Chondrocyte (in vitro differentiated cells): ENCODE results near the gene FXYD6. TPM values are rescaled to one million over a fixed set of nuclear protein-coding genes. Genes with fewer than 3 reads are reported as not detected.
A peak's percentile ranks its signal among the peaks of the same experiment; 100 is the strongest.

Experiments used
- DNase-seq: peaks from one replicate; pipeline ENCODE4 v3.0.0; 2021; ENCODE audit warnings: mixed read lengths, low spot score
- H3K27ac Mint-ChIP-seq: one replicate; pipeline ENCODE4 v1.8.0; 2021; ENCODE audit warnings: mild to moderate bottlenecking, moderate library complexity, mixed read lengths; ENCODE audit not compliant: unreplicated experiment
- H3K27me3 Mint-ChIP-seq: 2 replicates; pipeline ENCODE4 v1.8.0; 2021; ENCODE audit warnings: low read depth, mixed read lengths
- H3K36me3 Mint-ChIP-seq: 2 replicates; pipeline ENCODE4 v1.8.0; 2021; ENCODE audit warnings: low read depth, mixed read lengths
- H3K4me1 Mint-ChIP-seq: 2 replicates; pipeline ENCODE4 v1.8.0; 2021; ENCODE audit warnings: low read depth, mild to moderate bottlenecking, mixed read lengths
- H3K4me3 Mint-ChIP-seq: one replicate; pipeline ENCODE4 v1.8.0; 2021; ENCODE audit warnings: mild to moderate bottlenecking, moderate library complexity, mixed read lengths; ENCODE audit not compliant: unreplicated experiment
- H3K9me3 Mint-ChIP-seq: 2 replicates; pipeline ENCODE4 v1.8.0; 2021; ENCODE audit warnings: low read depth, mixed read lengths
- total RNA-seq: library from RNA; stranded (reverse); gene quantifications from 3 replicates; pipeline ENCODE4 v1.2.1, GENCODE V29; 2021
- TF ChIP-seq, protein P1 (sequence below): fragments of 200-600 bp; sonication (generic); IDR thresholded peaks from 2 replicates; pipeline ENCODE4 v1.5.0; 2021; ENCODE audit warnings: antibody characterized with exemption, mild to moderate bottlenecking, moderate library complexity

FXYD6 gene
- total RNA-seq, 1 donor from 2014 or later: 2.8 TPM

GRCh38 chr11:117878939-117879475 is 2.5 kb upstream of the FXYD6 start:
- Mint-ChIP-seq H3K4me3 (no peak overlapping the region), H3K9me3 (no peaks in the 10 kb centered on the region), H3K4me1 (peaks cover 18% of the 10 kb centered on the region), H3K36me3 (no peaks in the 10 kb centered on the region), H3K27ac (no peak overlapping the region), H3K27me3 (peaks cover 53% of the 10 kb centered on the region)
- DNase-seq: no peak
- TF ChIP-seq, protein P1, sequence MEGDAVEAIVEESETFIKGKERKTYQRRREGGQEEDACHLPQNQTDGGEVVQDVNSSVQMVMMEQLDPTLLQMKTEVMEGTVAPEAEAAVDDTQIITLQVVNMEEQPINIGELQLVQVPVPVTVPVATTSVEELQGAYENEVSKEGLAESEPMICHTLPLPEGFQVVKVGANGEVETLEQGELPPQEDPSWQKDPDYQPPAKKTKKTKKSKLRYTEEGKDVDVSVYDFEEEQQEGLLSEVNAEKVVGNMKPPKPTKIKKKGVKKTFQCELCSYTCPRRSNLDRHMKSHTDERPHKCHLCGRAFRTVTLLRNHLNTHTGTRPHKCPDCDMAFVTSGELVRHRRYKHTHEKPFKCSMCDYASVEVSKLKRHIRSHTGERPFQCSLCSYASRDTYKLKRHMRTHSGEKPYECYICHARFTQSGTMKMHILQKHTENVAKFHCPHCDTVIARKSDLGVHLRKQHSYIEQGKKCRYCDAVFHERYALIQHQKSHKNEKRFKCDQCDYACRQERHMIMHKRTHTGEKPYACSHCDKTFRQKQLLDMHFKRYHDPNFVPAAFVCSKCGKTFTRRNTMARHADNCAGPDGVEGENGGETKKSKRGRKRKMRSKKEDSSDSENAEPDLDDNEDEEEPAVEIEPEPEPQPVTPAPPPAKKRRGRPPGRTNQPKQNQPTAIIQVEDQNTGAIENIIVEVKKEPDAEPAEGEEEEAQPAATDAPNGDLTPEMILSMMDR: no peak

DNA sequence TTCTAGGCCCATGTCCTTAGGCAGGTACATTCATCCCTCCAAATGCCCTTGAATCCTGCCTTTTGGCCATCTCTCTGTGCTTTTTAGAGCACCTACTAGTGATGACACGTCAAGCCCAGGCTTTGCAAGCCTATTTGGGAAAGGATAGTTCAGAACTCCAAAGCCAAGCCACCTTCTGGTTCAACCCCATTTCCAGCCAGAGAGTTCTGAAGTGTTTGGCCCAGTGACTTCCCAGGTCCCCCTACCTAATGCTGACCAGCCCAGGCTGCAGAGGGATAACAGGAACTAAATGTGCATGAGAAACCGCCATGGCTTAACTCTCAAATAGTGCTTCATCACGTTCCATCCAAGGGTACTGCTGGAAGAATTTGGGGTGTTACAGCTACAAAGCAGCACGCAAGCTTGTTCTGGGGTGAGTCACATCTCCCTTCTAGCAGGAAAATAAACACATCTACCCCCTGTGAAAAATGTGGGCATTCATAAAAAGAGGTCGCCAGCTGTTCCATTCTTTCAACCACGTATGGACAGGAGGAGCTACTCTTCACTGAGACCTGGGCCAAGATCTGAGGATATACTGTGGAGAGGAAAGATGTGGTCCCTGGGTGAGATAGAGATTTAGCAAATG is 2.0 kb upstream of the FXYD6 start:
- H3K27ac Mint-ChIP-seq: no peak overlapping the region

GRCh38 chr11:117877120-117877784 is 794 bp upstream of the FXYD6 start:
- no peaks in the 10 kb centered on the region for H3K9me3 Mint-ChIP-seq
- peaks cover 57% of the 10 kb centered on the region for H3K27me3 Mint-ChIP-seq
- peaks cover 18% of the 10 kb centered on the region for H3K4me1 Mint-ChIP-seq
- H3K36me3 Mint-ChIP-seq: no peaks in the 10 kb centered on the region
- TF ChIP-seq, protein P1: no peak
- H3K27ac Mint-ChIP-seq: no peak overlapping the region
- DNase-seq: no peak
- peak overlapping the region; percentile 74 for H3K4me3 Mint-ChIP-seq

More for the DNA sequence above, 2.0 kb upstream of the FXYD6 start:
- Mint-ChIP-seq H3K27me3 (peaks cover 57% of the 10 kb centered on the region), H3K4me3 (no peak overlapping the region), H3K36me3 (no peaks in the 10 kb centered on the region), H3K9me3 (no peaks in the 10 kb centered on the region), H3K4me1 (peaks cover 18% of the 10 kb centered on the region)
- TF ChIP-seq, protein P1: no peak
- DNase-seq: no peak

DNA sequence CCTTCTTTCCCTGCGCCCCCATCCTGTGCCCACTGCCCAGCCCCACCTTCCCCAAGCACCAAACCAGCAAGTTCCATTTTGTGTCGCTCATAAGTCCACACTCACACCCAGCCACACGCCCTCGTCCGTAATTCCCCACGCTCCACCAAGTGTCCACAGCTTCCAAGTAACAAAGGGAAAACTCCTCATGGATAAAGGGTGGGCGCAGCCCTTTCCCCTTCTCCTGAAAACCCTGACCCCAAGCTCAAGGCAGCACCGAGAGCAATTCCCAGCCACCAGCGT is 458 bp downstream of the FXYD6 start:
- H3K4me1 Mint-ChIP-seq: peaks cover 18% of the 10 kb centered on the region
- H3K27ac Mint-ChIP-seq: no peak overlapping the region
- TF ChIP-seq, protein P1: no peak
- peaks cover 55% of the 10 kb centered on the region for H3K27me3 Mint-ChIP-seq
- no peaks in the 10 kb centered on the region for H3K36me3 Mint-ChIP-seq
- H3K9me3 Mint-ChIP-seq: no peaks in the 10 kb centered on the region
- no peak for DNase-seq
- peak overlapping the region; percentile 80 for H3K4me3 Mint-ChIP-seq

GRCh38 chr11:117875382-117876058 is 938 bp downstream of the FXYD6 start:
- TF ChIP-seq, protein P1: no peak
- no peak for DNase-seq
- H3K27me3 Mint-ChIP-seq: peaks cover 51% of the 10 kb centered on the region
- H3K4me3 Mint-ChIP-seq: peak overlapping the region; percentile 80
- H3K9me3 Mint-ChIP-seq: no peaks in the 10 kb centered on the region
- no peaks in the 10 kb centered on the region for H3K36me3 Mint-ChIP-seq
- peaks cover 18% of the 10 kb centered on the region for H3K4me1 Mint-ChIP-seq
- no peak overlapping the region for H3K27ac Mint-ChIP-seq
